Naive thymus-derived CD4-positive, alpha-beta T cell (primary cell): ENCODE results near the gene SORCS2. TPM values are rescaled to one million over a fixed set of nuclear protein-coding genes. Genes with fewer than 3 reads are reported as not detected.
"Not testable (repeated sequence)": the region's sequence is repeated elsewhere in the genome, so short reads cannot be mapped to it uniquely, and the experiment has no call there.

Experiments
- ATAC-seq: fragments of 150-1000 bp; cut with Tn5 transposase; 2 replicates; pipeline ENCODE4 v1.10.0; 2021; ENCODE audit warnings: mild to moderate bottlenecking, moderate library complexity
- CTCF ChIA-PET: fragments of 350-600 bp; sonication (Branson Sonifier 250); formaldehyde crosslinking; loops from one replicate; lab custom pipeline; 2021; ENCODE audit warnings: antibody characterized with exemption; lab: Charles Lee
- POLR2A ChIA-PET: fragments of 350-600 bp; sonication (Branson Sonifier 250); formaldehyde crosslinking; loops from one replicate; lab custom pipeline; 2021; ENCODE audit warnings: antibody characterized with exemption, inconsistent platforms; lab: Charles Lee
- DNase-seq, 9 donors: peaks; one replicate each; pipeline versions ENCODE4 v3.0.0 to v3.0.0-alpha.2; 2020 to 2022; ENCODE audit warnings: mixed read lengths in 1 of 9
- H3K27ac ChIP-seq: one replicate; pipeline ENCODE4 v1.7.0; 2013; ENCODE audit warnings: mild to moderate bottlenecking, low read depth, low read length, moderate library complexity
- H3K27me3 ChIP-seq, 2 donors: one replicate each; pipeline ENCODE4 v1.7.0; 2013; ENCODE audit warnings: low read length in 2 of 2, mild to moderate bottlenecking in 2 of 2, moderate library complexity in 2 of 2; ENCODE audit not compliant: control insufficient read depth in 2 of 2, insufficient read depth in 2 of 2
- H3K36me3 ChIP-seq, 3 experiments: 1 replicate in 2 of 3; 2 replicates in 1 of 3; pipeline ENCODE4 v1.7.0; 2013; ENCODE audit warnings: low read length in 3 of 3, mild to moderate bottlenecking in 3 of 3, moderate library complexity in 1 of 3; ENCODE audit not compliant: insufficient read depth in 3 of 3, control insufficient read depth in 2 of 3
- H3K4me1 ChIP-seq, 2 donors: one replicate each; pipeline ENCODE4 v1.7.0; 2013; ENCODE audit warnings: low read length in 2 of 2, mild to moderate bottlenecking in 2 of 2, moderate library complexity in 1 of 2; ENCODE audit not compliant: control insufficient read depth in 2 of 2, insufficient read depth in 2 of 2
- H3K4me3 ChIP-seq: 2 replicates; pipeline ENCODE4 v1.7.0; 2013; ENCODE audit warnings: mild to moderate bottlenecking, low read length
- H3K9me3 ChIP-seq, 3 experiments: 1 replicate in 2 of 3; 2 replicates in 1 of 3; pipeline ENCODE4 v1.7.0; 2013; ENCODE audit warnings: low read length in 3 of 3; ENCODE audit not compliant: control insufficient read depth in 2 of 3
- H3K27ac Mint-ChIP-seq, 9 donors: one replicate each; pipeline ENCODE4 v1.8.0; 2020 to 2022; ENCODE audit warnings: mixed read lengths in 9 of 9, mild to moderate bottlenecking in 8 of 9, moderate library complexity in 5 of 9, inconsistent platforms in 2 of 9
- H3K27me3 Mint-ChIP-seq, 5 donors: one replicate each; pipeline ENCODE4 v1.8.0; 2021 to 2022; ENCODE audit warnings: mixed read lengths in 5 of 5, mild to moderate bottlenecking in 1 of 5
- H3K36me3 Mint-ChIP-seq, 5 donors: one replicate each; pipeline ENCODE4 v1.8.0; 2020 to 2022; ENCODE audit warnings: mixed read lengths in 5 of 5, mild to moderate bottlenecking in 3 of 5, inconsistent platforms in 1 of 5
- H3K4me1 Mint-ChIP-seq, 7 donors: one replicate each; pipeline ENCODE4 v1.8.0; 2020 to 2022; ENCODE audit warnings: mixed read lengths in 7 of 7, mild to moderate bottlenecking in 3 of 7, inconsistent platforms in 1 of 7
- H3K4me3 Mint-ChIP-seq, 10 donors: one replicate each; pipeline ENCODE4 v1.8.0; 2020 to 2022; ENCODE audit warnings: mild to moderate bottlenecking in 10 of 10, mixed read lengths in 10 of 10, moderate library complexity in 6 of 10, inconsistent platforms in 2 of 10
- H3K9me3 Mint-ChIP-seq, 11 donors: one replicate each; pipeline ENCODE4 v1.8.0; 2020 to 2022; ENCODE audit warnings: mixed read lengths in 11 of 11, mild to moderate bottlenecking in 4 of 11, inconsistent platforms in 1 of 11, moderate library complexity in 1 of 11
- intact Hi-C, 2 donors: fragments of 100-400 bp; cut with micrococcal nuclease; formaldehyde crosslinking; loops; one replicate each; pipeline ENCODE4 v1.15.1; 2023
- polyA plus RNA-seq, 2 donors: library from polyadenylated mRNA; unstranded; fragments of 300-500 nt; fragmentation: Illumina TruSeq; gene quantifications; one replicate each; pipeline ENCODE4 v1.2.3, GENCODE V29; 2021
- total RNA-seq, 6 experiments: library from RNA in 5 of 6; stranded (reverse) in 5 of 6; gene quantifications; 1 replicate in 5 of 6; 2 replicates in 1 of 6; pipeline ENCODE4 v1.2.3 and lab custom pipeline; 2021 to 2026

SORCS2 gene
- total and polyA plus RNA-seq, 7 experiments from 2014 or later = 0.10 TPM; not detected in 6

DNA sequence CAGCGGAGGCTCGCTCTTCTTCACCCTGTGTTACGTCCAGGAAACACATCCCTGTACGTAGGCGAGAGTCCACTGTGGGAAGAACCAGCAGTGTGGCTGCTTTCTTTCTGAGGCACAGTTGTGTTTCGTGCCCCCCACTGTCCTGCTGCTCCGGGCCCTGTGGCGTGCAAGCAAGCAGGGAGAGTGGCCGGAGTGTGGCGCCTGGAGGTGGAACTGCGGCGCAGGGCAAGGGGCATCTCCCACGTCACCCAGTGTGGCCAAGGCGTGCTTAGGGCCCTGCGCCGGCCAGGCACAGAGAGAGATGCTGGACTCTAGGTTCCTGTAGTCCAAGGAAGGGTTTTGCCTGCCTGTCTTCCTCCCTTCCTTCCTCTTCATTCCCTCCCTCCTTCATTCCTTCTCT is 255.7 kb downstream of the SORCS2 start:
- Histone ChIP-seq H3K9me3 (no peaks in the 10 kb centered on the region), H3K4me1 (no peaks in the 10 kb centered on the region), H3K27me3 (no peaks in the 10 kb centered on the region), H3K4me3 (no peak overlapping the region), H3K27ac (no peak overlapping the region), H3K36me3 (no peaks in the 10 kb centered on the region)
- Mint-ChIP-seq H3K4me3 (no peak overlapping the region), H3K4me1 (no peaks in the 10 kb centered on the region), H3K9me3 (peaks cover 0 to 3% (median 0%) of the 10 kb centered on the region in 11 donors), H3K36me3 (no peaks in the 10 kb centered on the region), H3K27ac (no peak overlapping the region), H3K27me3 (peaks cover 0 to 21% (median 12%) of the 10 kb centered on the region in 5 donors)
- ChIA-PET CTCF (no interaction called here), POLR2A (no interaction called here)
- DNase-seq (no peak), ATAC-seq (no peak)
- intact Hi-C loops = no loop called here

DNA sequence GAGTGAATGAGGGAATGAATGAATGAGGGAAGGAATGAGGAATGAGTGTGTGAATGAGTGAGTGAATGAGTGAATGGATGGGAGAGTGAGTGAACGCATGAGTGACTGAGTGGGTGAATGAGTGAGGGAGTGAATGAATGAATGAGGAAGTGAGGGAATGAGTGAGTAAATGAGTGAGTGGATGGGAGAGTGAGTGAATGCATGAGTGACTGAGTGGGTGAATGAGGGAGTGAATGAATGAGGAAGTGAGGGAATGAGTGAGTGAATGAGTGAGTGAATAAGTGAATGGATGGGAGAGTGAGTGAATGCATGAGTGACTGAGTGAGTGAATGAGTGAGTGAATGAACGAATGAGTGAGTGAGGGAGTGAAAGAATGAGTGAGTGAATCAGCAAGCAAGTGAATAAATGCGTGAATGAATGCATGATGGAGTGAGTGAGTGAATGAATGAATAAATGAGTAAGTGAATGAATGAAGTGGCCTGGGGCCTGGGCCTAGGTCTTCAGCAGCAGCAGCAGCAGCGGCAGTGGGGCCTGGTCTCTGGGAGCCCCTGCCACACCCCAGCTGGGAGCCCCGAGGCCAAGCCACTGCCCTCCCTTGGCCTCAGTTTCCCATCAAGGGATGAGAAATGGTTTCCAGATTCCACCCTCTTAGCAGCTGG is 258.6 kb downstream of the SORCS2 start:
- H3K9me3 ChIP-seq = no peaks in the 10 kb centered on the region
- no peak overlapping the region for H3K27ac Mint-ChIP-seq
- H3K4me1 Mint-ChIP-seq = no peaks in the 10 kb centered on the region
- H3K27me3 Mint-ChIP-seq = no peaks in the 10 kb centered on the region
- no peak overlapping the region for H3K4me3 Mint-ChIP-seq
- H3K4me1 ChIP-seq = no peaks in the 10 kb centered on the region
- H3K36me3 Mint-ChIP-seq = no peaks in the 10 kb centered on the region
- ChIA-PET CTCF (no interaction called here), POLR2A (no interaction called here)
- peaks cover 0 to 3% (median 0%) of the 10 kb centered on the region in 11 donors for H3K9me3 Mint-ChIP-seq
- no peaks in the 10 kb centered on the region for H3K27me3 ChIP-seq
- DNase-seq = no peak
- no peaks in the 10 kb centered on the region for H3K36me3 ChIP-seq
- ATAC-seq = no peak
- no peak overlapping the region for H3K27ac ChIP-seq
- H3K4me3 ChIP-seq = no peak overlapping the region
- intact Hi-C loops = no loop called here

DNA sequence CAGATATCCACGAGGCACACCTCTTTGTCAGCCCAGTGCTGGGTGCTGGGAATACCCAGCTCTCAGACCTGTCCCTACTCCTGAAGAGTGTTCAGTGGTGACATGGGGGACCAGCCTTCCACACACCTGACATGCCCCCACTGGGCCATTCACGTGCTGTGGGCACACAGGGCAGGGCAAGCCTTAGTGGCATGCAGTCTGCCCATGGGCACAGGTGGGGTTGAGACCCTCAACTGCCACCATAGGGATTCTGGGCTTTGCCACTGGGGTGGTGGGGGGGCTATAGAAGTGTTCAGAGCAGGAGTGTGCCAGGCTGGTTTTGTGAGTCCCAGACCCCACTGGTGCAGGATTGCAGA is 259.1 kb downstream of the SORCS2 start:
- Histone ChIP-seq H3K27ac (no peak overlapping the region), H3K36me3 (no peaks in the 10 kb centered on the region), H3K4me1 (no peaks in the 10 kb centered on the region), H3K27me3 (no peaks in the 10 kb centered on the region), H3K9me3 (no peaks in the 10 kb centered on the region), H3K4me3 (no peak overlapping the region)
- H3K27me3 Mint-ChIP-seq = no peaks in the 10 kb centered on the region
- no peak overlapping the region for H3K27ac Mint-ChIP-seq
- H3K4me1 Mint-ChIP-seq = no peaks in the 10 kb centered on the region
- H3K36me3 Mint-ChIP-seq = no peaks in the 10 kb centered on the region
- CTCF ChIA-PET = no interaction called here
- POLR2A ChIA-PET = no interaction called here
- H3K9me3 Mint-ChIP-seq = peaks cover 0 to 3% (median 0%) of the 10 kb centered on the region in 11 donors
- no peak overlapping the region for H3K4me3 Mint-ChIP-seq
- intact Hi-C loops = no loop called here
- ATAC-seq (peak; percentile 14), DNase-seq (no peak)

DNA sequence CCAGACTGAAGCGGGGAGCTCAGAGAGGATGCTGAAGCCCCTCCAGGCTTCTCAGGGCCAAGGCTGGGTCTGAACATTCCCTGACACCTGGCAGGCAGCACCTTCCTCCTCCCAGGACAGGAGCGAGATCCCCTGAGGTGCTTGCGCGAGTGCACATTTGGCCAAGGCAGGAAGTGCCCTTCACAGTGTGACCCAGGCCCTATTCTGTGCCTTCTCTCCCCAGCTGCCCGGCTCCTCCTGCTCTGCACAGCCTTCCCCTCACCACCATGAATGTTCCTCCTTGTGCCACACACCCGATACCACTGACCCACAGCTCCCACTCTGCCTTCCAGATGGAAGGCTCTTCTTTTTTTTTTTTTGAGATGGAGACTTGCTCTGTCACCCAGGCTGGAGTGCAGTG is 259.5 kb downstream of the SORCS2 start:
- Histone ChIP-seq H3K4me1 (no peaks in the 10 kb centered on the region), H3K9me3 (no peaks in the 10 kb centered on the region), H3K27ac (no peak overlapping the region), H3K36me3 (no peaks in the 10 kb centered on the region), H3K27me3 (no peaks in the 10 kb centered on the region), H3K4me3 (no peak overlapping the region)
- ChIA-PET POLR2A (no interaction called here), CTCF (no interaction called here)
- Mint-ChIP-seq H3K4me3 (no peak overlapping the region), H3K4me1 (no peaks in the 10 kb centered on the region), H3K27ac (no peak overlapping the region), H3K36me3 (no peaks in the 10 kb centered on the region), H3K9me3 (peaks cover 0 to 3% (median 0%) of the 10 kb centered on the region in 11 donors), H3K27me3 (no peaks in the 10 kb centered on the region)
- no peak for ATAC-seq
- intact Hi-C loops = no loop called here
- no peak for DNase-seq

DNA sequence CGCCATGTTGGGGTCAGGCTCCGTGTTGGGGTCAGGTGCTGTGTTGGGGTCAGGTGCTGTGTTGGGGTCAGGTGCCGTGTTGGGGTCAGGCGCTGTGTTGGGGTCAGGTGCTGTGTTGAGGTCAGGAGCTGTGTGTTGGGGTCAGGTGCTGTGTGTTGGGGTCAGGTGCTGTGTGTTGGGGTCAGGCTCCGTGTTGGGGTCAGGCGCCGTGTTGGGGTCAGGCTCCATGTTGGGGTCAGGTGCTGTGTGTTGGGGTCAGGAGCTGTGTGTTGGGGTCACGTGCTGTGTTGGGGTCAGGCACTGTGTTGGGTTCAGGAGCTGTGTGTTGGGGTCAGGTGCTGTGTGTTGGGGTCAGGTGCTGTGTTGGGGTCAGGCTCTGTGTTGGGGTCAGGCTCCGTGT is 260.5 kb downstream of the SORCS2 start:
- CTCF ChIA-PET = interaction anchor here (0.6 kb wide), 1 partner anchor 9 kb away, joined by 3 read pairs; no protein-coding TSS in a partner anchor
- ATAC-seq, H3K27ac Mint-ChIP-seq, POLR2A ChIA-PET, H3K27ac ChIP-seq, H3K4me3 Mint-ChIP-seq, H3K9me3 ChIP-seq, H3K27me3 ChIP-seq, H3K4me1 ChIP-seq, intact Hi-C loops, H3K36me3 ChIP-seq, H3K9me3 Mint-ChIP-seq, H3K4me1 Mint-ChIP-seq, H3K27me3 Mint-ChIP-seq, H3K4me3 ChIP-seq, DNase-seq, H3K36me3 Mint-ChIP-seq: not testable (repeated sequence)

DNA sequence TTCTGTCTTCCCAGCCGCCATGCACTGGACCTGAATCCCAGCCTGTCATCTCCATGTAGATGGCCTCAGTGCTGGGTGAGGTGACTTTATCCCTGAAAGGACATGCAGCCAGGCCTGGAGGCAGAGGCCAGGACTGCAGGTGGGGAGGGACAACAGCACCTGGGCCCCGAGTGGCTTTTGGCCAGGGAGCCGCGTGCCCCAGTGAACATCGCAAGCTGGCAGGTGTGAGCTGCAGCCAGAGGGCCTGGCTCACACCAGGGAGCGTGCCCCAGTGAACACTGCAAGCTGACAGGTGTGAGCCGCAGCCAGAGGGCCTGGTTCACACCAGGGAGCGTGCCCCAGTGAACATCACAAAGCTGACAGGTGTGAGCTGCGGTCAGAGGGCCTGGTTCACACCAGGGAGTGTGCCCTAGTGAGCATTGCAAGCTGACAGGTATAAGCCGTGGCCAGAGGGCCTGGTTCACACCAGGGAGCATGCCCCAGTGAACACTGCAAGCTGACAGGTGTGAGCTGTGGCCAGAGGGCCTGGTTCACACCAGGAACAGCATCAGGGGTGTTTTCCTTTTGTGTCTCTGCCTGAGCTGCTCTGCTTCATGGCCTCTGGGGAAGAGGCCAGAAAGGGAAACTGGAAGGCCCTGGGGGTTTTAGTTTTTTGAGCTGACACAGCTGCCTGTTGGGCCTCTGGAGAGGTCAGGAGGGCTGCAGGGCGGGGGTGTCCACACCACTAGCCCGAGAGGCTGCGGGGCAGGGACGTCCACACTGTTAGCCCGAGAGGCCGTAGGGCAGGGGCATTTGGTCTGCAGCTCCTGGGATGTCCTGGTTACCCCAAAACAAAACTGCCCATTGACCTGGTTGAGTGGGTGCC is 265.1 kb downstream of the SORCS2 start:
- Mint-ChIP-seq H3K9me3 (peaks cover 0 to 2% (median 0%) of the 10 kb centered on the region in 11 donors), H3K36me3 (no peaks in the 10 kb centered on the region), H3K27me3 (peaks cover 0 to 8% (median 6%) of the 10 kb centered on the region in 5 donors), H3K4me3 (no peak overlapping the region), H3K27ac (no peak overlapping the region), H3K4me1 (no peaks in the 10 kb centered on the region)
- intact Hi-C loops = no loop called here
- no peaks in the 10 kb centered on the region for H3K4me1 ChIP-seq
- ATAC-seq (no peak), DNase-seq (no peak)
- H3K36me3 ChIP-seq = no peaks in the 10 kb centered on the region
- ChIA-PET CTCF (no interaction called here), POLR2A (no interaction called here)
- H3K27me3 ChIP-seq = no peaks in the 10 kb centered on the region
- no peak overlapping the region for H3K4me3 ChIP-seq
- H3K9me3 ChIP-seq = no peaks in the 10 kb centered on the region
- no peak overlapping the region for H3K27ac ChIP-seq

DNA sequence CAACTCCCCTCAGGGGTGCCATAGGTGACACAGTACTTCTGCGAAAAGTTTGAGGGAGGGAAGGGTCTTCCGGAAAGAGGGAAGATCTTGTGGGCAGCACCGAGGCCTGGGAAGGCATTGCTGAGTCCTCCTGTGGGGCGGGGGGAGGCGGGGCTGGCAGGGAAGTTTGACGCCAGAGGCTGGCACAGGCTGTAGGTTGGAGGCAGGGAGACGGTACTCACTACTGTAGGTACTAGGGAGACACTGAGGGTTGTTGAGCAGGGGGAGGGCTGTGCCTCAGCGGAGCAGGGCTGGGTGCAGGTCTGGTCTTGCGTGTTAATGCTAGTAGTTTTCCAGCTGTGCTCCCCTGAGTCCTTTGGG is 265.7 kb downstream of the SORCS2 start:
- no peaks in the 10 kb centered on the region for H3K36me3 Mint-ChIP-seq
- ChIA-PET CTCF (no interaction called here), POLR2A (no interaction called here)
- intact Hi-C loops = no loop called here
- Histone ChIP-seq H3K27me3 (no peaks in the 10 kb centered on the region), H3K4me1 (no peaks in the 10 kb centered on the region), H3K4me3 (no peak overlapping the region), H3K27ac (no peak overlapping the region), H3K9me3 (no peaks in the 10 kb centered on the region), H3K36me3 (no peaks in the 10 kb centered on the region)
- H3K4me1 Mint-ChIP-seq = no peaks in the 10 kb centered on the region
- H3K4me3 Mint-ChIP-seq = no peak overlapping the region
- no peak for DNase-seq
- H3K27ac Mint-ChIP-seq = no peak overlapping the region
- no peak for ATAC-seq
- no peaks in the 10 kb centered on the region for H3K9me3 Mint-ChIP-seq
- peaks cover 0 to 8% (median 6%) of the 10 kb centered on the region in 5 donors for H3K27me3 Mint-ChIP-seq
